Suprapubic skin (tissue), 4 donors: ENCODE results near the gene ATXN7L3.

Source experiments
- POLR2A ChIP-seq, 2 donors: fragments of 450-650 bp; IDR thresholded peaks; one replicate each; pipeline ENCODE4 v1.6.1; 2017; ENCODE audit warnings: antibody characterized with exemption in 2 of 2, mild to moderate bottlenecking in 2 of 2, moderate library complexity in 2 of 2
- POLR2AphosphoS5 ChIP-seq, 3 donors: sonication (generic); formaldehyde crosslinking; IDR thresholded peaks; one replicate each; pipeline ENCODE4 v1.6.1; 2017; ENCODE audit warnings: antibody characterized with exemption in 3 of 3

DNA sequence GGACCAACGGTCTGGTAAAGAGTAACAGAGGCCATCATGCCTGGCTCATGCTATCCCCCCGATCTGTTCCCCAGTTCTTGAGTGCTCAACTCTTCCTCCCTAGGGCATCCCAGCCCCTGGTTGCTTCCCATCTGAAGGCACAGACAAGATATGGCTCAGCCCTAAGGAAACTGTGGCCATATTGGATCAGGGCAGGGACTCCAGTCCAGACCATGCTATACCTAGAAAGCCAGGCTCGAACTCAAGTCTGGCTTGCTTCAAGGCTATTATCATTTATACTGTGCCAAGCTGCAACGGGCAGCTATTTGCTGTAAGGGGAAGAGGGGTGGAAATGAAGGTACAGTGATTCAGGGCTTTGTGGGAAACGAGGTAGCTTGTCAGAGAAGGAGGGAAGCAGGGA, 17.0 kb upstream of the ATXN7L3 start:
- TF ChIP-seq POLR2AphosphoS5 (IDR thresholded peaks at IDR 0.05) (no peak), POLR2A (IDR thresholded peaks at IDR 0.05) (no peak)
